HepG2 (cell line): ENCODE data around the gene DNTTIP2. TPM values are rescaled to one million over a fixed set of nuclear protein-coding genes. Genes with fewer than 3 reads are reported as not detected.

Experiments used
- CREBL2 ChIP-seq: sonication (generic); formaldehyde crosslinking; IDR thresholded peaks from 2 replicates; pipeline ENCODE4 v1.8.1; 2023; ENCODE audit warnings: missing genetic modification reagents, mild to moderate bottlenecking, borderline replicate concordance
- EP300 ChIP-seq, 3 experiments: sonication (generic) in 1 of 3; formaldehyde crosslinking in 1 of 3; IDR thresholded peaks; 2 replicates each; pipeline versions ENCODE4 v1.5.1 to v1.6.1; 2011 to 2020; ENCODE audit warnings: low read depth in 2 of 3, low read length in 2 of 3, borderline replicate concordance in 1 of 3, improper control_type of control experiment in 1 of 3, mild to moderate bottlenecking in 1 of 3, missing genetic modification reagents in 1 of 3, moderate library complexity in 1 of 3
- GABPA ChIP-seq, 2 experiments: IDR thresholded peaks; 2 replicates each; pipeline ENCODE4 v1.6.1; 2011 to 2016; ENCODE audit warnings: low read depth in 2 of 2, low read length in 1 of 2, missing biosample characterization in 1 of 2, missing genetic modification characterization in 1 of 2
- HNRNPLL ChIP-seq: fragments of 200-400 bp; formaldehyde crosslinking; IDR thresholded peaks from 2 replicates; pipeline ENCODE4 v1.6.1; 2017; ENCODE audit warnings: mild to moderate bottlenecking, low read depth, low read length; ENCODE audit not compliant: poor library complexity, severe bottlenecking
- MEIS2 ChIP-seq: sonication (generic); formaldehyde crosslinking; IDR thresholded peaks from 2 replicates; pipeline ENCODE4 v1.9.0; 2021; ENCODE audit warnings: mild to moderate bottlenecking, missing genetic modification reagents
- SNAPC2 ChIP-seq: sonication (generic); formaldehyde crosslinking; IDR thresholded peaks from 2 replicates; pipeline ENCODE4 v1.8.1; 2022; ENCODE audit warnings: mild to moderate bottlenecking, missing genetic modification reagents
- ZBTB25 ChIP-seq: IDR thresholded peaks from 2 replicates; pipeline ENCODE4 v1.6.1; 2018; ENCODE audit warnings: missing genetic modification reagents
- ZBTB3 ChIP-seq: sonication (generic); formaldehyde crosslinking; IDR thresholded peaks from 2 replicates; pipeline ENCODE4 v1.4.0; 2020; ENCODE audit warnings: low read depth, mild to moderate bottlenecking, moderate library complexity, missing genetic modification reagents, borderline replicate concordance
- ZBTB49 ChIP-seq: sonication (generic); formaldehyde crosslinking; IDR thresholded peaks from 2 replicates; pipeline ENCODE4 v1.4.0; 2020; ENCODE audit warnings: missing genetic modification reagents, borderline replicate concordance
- ZNF121 ChIP-seq: sonication (generic); formaldehyde crosslinking; IDR thresholded peaks from 2 replicates; pipeline ENCODE4 v1.5.0; 2020; ENCODE audit warnings: mild to moderate bottlenecking, missing genetic modification reagents
- ZNF512 ChIP-seq: sonication (generic); formaldehyde crosslinking; IDR thresholded peaks from 2 replicates; pipeline ENCODE4 v1.4.0; 2020; ENCODE audit warnings: mild to moderate bottlenecking, missing genetic modification reagents
- ZSCAN29 ChIP-seq: sonication (generic); formaldehyde crosslinking; conservative IDR thresholded peaks from 2 replicates; pipeline ENCODE4 v1.4.0; 2020; ENCODE audit warnings: mild to moderate bottlenecking, missing genetic modification reagents
- polyA plus RNA-seq, 8 experiments: library from polyadenylated mRNA; depleted of rRNA in 3 of 8; stranded (reverse) in 7 of 8; unstranded in 1 of 8; fragments of >200 nt; fragmentation: Illumina TruSeq in 4 of 8; extraction: Trizol in 4 of 8; gene quantifications; 2 replicates each; pipeline versions ENCODE4 v1.2.1 to v1.2.3, GENCODE V29; 2011 to 2016; ENCODE audit warnings: low read depth in 4 of 8, missing spikeins in 1 of 8, mixed read lengths in 1 of 8; ENCODE audit not compliant: insufficient read depth in 1 of 8
- total RNA-seq, 5 experiments: library from RNA; depleted of rRNA; stranded (reverse); fragments of >200 nt; fragmentation: Illumina TruSeq; extraction: Trizol; gene quantifications; 2 replicates each; pipeline ENCODE4 v1.2.3, GENCODE V29; 2016; ENCODE audit warnings: low read depth in 1 of 5
- TF ChIP-seq, protein P1 (sequence below): sonication (generic); formaldehyde crosslinking; IDR thresholded peaks from 2 replicates; pipeline ENCODE4 v1.8.0; 2023; ENCODE audit warnings: mild to moderate bottlenecking, missing genetic modification reagents
- TF ChIP-seq, protein P2 (sequence below): sonication (generic); formaldehyde crosslinking; IDR thresholded peaks from 2 replicates; pipeline ENCODE4 v1.9.0; 2022; ENCODE audit warnings: low read depth, missing genetic modification reagents
- TF ChIP-seq, protein P3 (sequence below): sonication (generic); formaldehyde crosslinking; IDR thresholded peaks from 2 replicates; pipeline ENCODE4 v1.9.0; 2021; ENCODE audit warnings: missing genetic modification reagents, borderline replicate concordance

Gene DNTTIP2
- total and polyA plus RNA-seq, 2 of the 13 experiments (the other 11 are each of a cell fraction or from before 2014, with no cell fraction given) = 11.4 to 63.3 TPM

GRCh38 chr1:93827633-93828366, 51.2 kb downstream of the DNTTIP2 start (continued):
- no peak for TF ChIP-seq ZBTB49
- no peak for TF ChIP-seq HNRNPLL
- 0 out of 2 replicates have a peak, but pooled peaks have one; percentile 79 for TF ChIP-seq ZBTB3 (CRISPR knock-in tag)
- peak; percentile 77 to 89; a peak in 3 of 4 replicates for TF ChIP-seq EP300 (IDR thresholded peaks at IDR 0.05; ENCODE audit: low read depth in 2 of 2, low read length in 2 of 2)
- TF ChIP-seq EP300 (CRISPR knock-in tag; IDR thresholded peaks at IDR 0.05; ENCODE audit: borderline replicate concordance) = peak; percentile 72; the same call in 1 of the 2 replicates
- peak; percentile 63; the same call in 1 of the 2 replicates for TF ChIP-seq MEIS2 (CRISPR knock-in tag)
- TF ChIP-seq ZBTB25 = 0 out of 2 replicates have a peak, but pooled peaks have one; percentile 37
- TF ChIP-seq GABPA (IDR thresholded peaks at IDR 0.05; ENCODE audit: low read depth, low read length) = no peak
- TF ChIP-seq GABPA (CRISPR knock-in tag; IDR thresholded peaks at IDR 0.05; ENCODE audit: low read depth) = no peak
- TF ChIP-seq, protein P1, sequence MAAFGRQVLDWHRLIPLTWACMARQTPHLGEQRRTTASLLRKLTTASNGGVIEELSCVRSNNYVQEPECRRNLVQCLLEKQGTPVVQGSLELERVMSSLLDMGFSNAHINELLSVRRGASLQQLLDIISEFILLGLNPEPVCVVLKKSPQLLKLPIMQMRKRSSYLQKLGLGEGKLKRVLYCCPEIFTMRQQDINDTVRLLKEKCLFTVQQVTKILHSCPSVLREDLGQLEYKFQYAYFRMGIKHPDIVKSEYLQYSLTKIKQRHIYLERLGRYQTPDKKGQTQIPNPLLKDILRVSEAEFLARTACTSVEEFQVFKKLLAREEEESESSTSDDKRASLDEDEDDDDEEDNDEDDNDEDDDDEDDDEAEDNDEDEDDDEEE (CRISPR knock-in tag) = no peak
- TF ChIP-seq ZSCAN29 = no peak
- TF ChIP-seq SNAPC2 (CRISPR knock-in tag) = peak; percentile 86; the same call in 1 of the 2 replicates
- TF ChIP-seq CREBL2 (CRISPR knock-in tag) = no peak
- TF ChIP-seq, protein P2, sequence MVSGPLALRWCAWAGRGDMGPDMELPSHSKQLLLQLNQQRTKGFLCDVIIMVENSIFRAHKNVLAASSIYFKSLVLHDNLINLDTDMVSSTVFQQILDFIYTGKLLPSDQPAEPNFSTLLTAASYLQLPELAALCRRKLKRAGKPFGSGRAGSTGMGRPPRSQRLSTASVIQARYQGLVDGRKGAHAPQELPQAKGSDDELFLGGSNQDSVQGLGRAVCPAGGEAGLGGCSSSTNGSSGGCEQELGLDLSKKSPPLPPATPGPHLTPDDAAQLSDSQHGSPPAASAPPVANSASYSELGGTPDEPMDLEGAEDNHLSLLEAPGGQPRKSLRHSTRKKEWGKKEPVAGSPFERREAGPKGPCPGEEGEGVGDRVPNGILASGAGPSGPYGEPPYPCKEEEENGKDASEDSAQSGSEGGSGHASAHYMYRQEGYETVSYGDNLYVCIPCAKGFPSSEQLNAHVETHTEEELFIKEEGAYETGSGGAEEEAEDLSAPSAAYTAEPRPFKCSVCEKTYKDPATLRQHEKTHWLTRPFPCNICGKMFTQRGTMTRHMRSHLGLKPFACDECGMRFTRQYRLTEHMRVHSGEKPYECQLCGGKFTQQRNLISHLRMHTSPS = peak; percentile 90
- no peak for TF ChIP-seq ZNF512 (CRISPR knock-in tag)
- TF ChIP-seq ZNF121 (CRISPR knock-in tag) = peak; percentile 100
- TF ChIP-seq, protein P3, sequence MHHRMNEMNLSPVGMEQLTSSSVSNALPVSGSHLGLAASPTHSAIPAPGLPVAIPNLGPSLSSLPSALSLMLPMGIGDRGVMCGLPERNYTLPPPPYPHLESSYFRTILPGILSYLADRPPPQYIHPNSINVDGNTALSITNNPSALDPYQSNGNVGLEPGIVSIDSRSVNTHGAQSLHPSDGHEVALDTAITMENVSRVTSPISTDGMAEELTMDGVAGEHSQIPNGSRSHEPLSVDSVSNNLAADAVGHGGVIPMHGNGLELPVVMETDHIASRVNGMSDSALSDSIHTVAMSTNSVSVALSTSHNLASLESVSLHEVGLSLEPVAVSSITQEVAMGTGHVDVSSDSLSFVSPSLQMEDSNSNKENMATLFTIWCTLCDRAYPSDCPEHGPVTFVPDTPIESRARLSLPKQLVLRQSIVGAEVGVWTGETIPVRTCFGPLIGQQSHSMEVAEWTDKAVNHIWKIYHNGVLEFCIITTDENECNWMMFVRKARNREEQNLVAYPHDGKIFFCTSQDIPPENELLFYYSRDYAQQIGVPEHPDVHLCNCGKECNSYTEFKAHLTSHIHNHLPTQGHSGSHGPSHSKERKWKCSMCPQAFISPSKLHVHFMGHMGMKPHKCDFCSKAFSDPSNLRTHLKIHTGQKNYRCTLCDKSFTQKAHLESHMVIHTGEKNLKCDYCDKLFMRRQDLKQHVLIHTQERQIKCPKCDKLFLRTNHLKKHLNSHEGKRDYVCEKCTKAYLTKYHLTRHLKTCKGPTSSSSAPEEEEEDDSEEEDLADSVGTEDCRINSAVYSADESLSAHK = no peak
